Peyer's patch (tissue), 4 donors: Measurements from ENCODE around the gene RASL10B. TPM values are rescaled to one million over a fixed set of nuclear protein-coding genes. Genes with fewer than 3 reads are reported as not detected.
A peak's percentile ranks its signal among the peaks of the same experiment; 100 is the strongest.

Source experiments
- DNase-seq, 3 donors: peaks; one replicate each; pipeline ENCODE4 v3.0.0-alpha.2; 2017 to 2019
- H3K27ac ChIP-seq, 4 donors: fragments of 200-600 bp; sonication (generic); one replicate each; pipeline ENCODE4 v1.5.1; 2016 to 2019
- H3K27me3 ChIP-seq, 2 donors: fragments of 200-600 bp; sonication (generic); one replicate each; pipeline ENCODE4 v1.5.1; 2019
- H3K36me3 ChIP-seq, 3 donors: fragments of 200-600 bp; sonication (generic); one replicate each; pipeline ENCODE4 v1.5.1; 2016 to 2019
- H3K4me1 ChIP-seq, 4 donors: fragments of 200-600 bp; sonication (generic); one replicate each; pipeline ENCODE4 v1.5.1; 2016 to 2019
- H3K4me3 ChIP-seq, 4 donors: fragments of 200-600 bp; sonication (generic); 1 replicate in 3 of 4; 2 replicates in 1 of 4; pipeline ENCODE4 v1.5.1; 2016 to 2019; ENCODE audit warnings: mild to moderate bottlenecking in 1 of 4
- H3K9me3 ChIP-seq, 4 donors: fragments of 200-600 bp; sonication (generic); one replicate each; pipeline ENCODE4 v1.5.1; 2016 to 2019; ENCODE audit warnings: mild to moderate bottlenecking in 1 of 4
- POLR2A ChIP-seq, 2 donors: fragments of 450-650 bp; IDR thresholded peaks; one replicate each; pipeline ENCODE4 v1.5.1; 2017; ENCODE audit warnings: antibody characterized with exemption in 2 of 2, mild to moderate bottlenecking in 2 of 2, moderate library complexity in 2 of 2
- total RNA-seq, 4 donors: library from RNA; depleted of rRNA; stranded (reverse); fragments of >200 nt; gene quantifications; one replicate each; pipeline ENCODE4 v1.1.0, GENCODE V29; 2016
- TF ChIP-seq, protein P1 (sequence below), 6 experiments: fragments of 450-650 bp in 4 of 6; fragments of 200-600 bp in 2 of 6; sonication (generic) in 1 of 6; IDR thresholded peaks; one replicate each; pipeline ENCODE4 v1.5.1; 2017 to 2019; ENCODE audit warnings: antibody characterized with exemption in 6 of 6, mild to moderate bottlenecking in 3 of 6, moderate library complexity in 1 of 6

The RASL10B gene
- total RNA-seq, 4 donors from 2014 or later, result 1.1 TPM; not detected in 2

DNA sequence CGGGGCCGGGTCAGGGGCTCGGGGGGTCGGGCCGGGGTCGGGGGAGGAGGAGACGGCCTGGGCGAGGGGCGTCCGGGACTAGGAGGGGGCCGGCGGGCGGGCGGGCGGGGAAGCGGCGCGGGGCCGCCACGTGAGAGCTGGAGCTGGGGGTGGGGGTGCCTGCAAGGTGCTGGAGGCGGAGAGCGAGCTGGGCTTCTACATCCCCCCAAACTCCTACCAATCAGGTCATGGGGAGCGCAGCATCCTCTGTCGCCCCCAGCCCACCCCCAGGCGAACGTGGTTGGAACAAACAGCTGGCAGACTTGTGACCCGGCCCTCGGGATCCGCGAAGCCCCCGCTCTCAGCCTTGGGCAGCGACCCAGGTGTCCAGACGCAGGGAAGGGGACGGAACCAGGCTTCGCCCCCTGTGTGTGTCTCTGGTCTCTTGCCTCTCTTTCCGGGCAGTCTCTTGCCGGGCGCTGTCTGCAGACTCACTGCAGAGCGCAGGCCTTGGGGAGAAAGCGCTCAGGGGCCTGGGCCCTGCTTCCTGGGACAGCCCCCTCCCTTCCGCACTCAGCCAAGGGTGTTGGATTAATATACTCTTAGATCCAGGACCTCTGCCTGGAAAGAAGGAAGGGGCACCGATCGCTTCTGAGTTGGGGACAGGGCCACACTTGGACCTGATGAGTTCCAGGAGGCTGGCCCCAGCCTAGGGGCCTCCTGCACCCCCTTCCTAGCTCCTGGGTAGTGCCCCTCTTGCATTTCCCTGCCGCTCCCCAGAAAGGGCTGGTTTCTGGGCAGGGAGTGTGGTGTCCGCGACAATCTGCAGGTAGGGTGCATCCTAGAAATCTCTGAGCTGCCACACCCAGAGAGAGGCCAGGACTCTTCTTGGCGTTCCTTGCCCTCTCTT, 722 bp downstream of the RASL10B start:
- no peaks in the 10 kb centered on the region for H3K27me3 ChIP-seq
- peak overlapping the region in 1 of 4 donors; percentile 34 for H3K27ac ChIP-seq
- peak overlapping the region; percentile 47 to 71 (median 63) for H3K4me3 ChIP-seq
- DNase-seq, result no peak
- TF ChIP-seq POLR2A (IDR thresholded peaks at IDR 0.05), result no peak
- TF ChIP-seq, protein P1, sequence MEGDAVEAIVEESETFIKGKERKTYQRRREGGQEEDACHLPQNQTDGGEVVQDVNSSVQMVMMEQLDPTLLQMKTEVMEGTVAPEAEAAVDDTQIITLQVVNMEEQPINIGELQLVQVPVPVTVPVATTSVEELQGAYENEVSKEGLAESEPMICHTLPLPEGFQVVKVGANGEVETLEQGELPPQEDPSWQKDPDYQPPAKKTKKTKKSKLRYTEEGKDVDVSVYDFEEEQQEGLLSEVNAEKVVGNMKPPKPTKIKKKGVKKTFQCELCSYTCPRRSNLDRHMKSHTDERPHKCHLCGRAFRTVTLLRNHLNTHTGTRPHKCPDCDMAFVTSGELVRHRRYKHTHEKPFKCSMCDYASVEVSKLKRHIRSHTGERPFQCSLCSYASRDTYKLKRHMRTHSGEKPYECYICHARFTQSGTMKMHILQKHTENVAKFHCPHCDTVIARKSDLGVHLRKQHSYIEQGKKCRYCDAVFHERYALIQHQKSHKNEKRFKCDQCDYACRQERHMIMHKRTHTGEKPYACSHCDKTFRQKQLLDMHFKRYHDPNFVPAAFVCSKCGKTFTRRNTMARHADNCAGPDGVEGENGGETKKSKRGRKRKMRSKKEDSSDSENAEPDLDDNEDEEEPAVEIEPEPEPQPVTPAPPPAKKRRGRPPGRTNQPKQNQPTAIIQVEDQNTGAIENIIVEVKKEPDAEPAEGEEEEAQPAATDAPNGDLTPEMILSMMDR (IDR thresholded peaks at IDR 0.05), result no peak
- peaks cover 0 to 7% (median 3%) of the 10 kb centered on the region in 4 donors for H3K4me1 ChIP-seq
- peaks cover 0 to under 1% (median 0%) of the 10 kb centered on the region in 3 donors for H3K36me3 ChIP-seq
- H3K9me3 ChIP-seq, result no peaks in the 10 kb centered on the region

DNA sequence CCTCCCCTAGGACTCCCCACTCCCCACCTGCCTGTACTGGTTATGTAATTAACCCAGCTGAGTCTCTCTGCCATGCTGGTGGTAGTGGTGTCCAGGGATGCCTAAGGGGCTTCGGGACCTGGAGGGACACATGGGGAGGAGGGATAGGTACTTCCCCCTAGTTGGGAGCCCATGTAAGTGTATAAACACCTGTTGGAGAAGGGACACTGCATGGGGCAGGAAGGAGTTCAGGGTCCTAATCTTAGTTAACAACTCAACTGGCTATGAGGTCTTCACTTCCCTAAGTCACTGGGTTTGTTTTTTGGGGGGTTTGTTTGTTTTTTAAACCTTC, 1.3 kb downstream of the RASL10B start:
- no peak for TF ChIP-seq POLR2A (IDR thresholded peaks at IDR 0.05)
- TF ChIP-seq, protein P1 (IDR thresholded peaks at IDR 0.05), result no peak
- H3K36me3 ChIP-seq, result no peaks in the 10 kb centered on the region
- H3K9me3 ChIP-seq, result no peaks in the 10 kb centered on the region
- no peak overlapping the region for H3K27ac ChIP-seq
- H3K27me3 ChIP-seq, result no peaks in the 10 kb centered on the region
- H3K4me1 ChIP-seq, result peaks cover 0 to 7% (median 3%) of the 10 kb centered on the region in 4 donors
- H3K4me3 ChIP-seq, result no peak overlapping the region
- no peak for DNase-seq

DNA sequence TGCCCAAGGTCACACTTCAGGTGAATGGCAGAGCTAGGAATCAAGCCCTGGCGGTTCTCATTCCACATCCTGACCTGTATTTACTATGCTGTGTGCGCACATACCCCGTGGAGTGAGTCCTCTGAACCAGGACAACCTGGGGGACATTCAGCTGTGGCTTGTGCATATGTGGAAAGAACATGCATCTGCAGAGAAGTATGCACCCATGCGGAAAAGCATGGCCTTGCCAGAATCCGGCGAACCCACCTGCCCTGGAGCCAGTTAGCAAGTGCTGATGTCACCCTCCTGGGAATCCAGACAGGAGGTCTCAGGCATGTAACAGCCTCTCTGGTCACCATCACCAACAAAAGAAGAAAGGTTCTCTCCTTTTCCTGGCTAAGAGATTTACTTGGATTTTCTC, 1.9 kb downstream of the RASL10B start:
- no peak for DNase-seq
- TF ChIP-seq, protein P1 (IDR thresholded peaks at IDR 0.05), result no peak
- TF ChIP-seq POLR2A (IDR thresholded peaks at IDR 0.05), result no peak
- no peaks in the 10 kb centered on the region for H3K36me3 ChIP-seq
- H3K4me3 ChIP-seq, result no peak overlapping the region
- peaks cover 0 to 7% (median 3%) of the 10 kb centered on the region in 4 donors for H3K4me1 ChIP-seq
- H3K27me3 ChIP-seq, result no peaks in the 10 kb centered on the region
- no peak overlapping the region for H3K27ac ChIP-seq
- H3K9me3 ChIP-seq, result no peaks in the 10 kb centered on the region

DNA sequence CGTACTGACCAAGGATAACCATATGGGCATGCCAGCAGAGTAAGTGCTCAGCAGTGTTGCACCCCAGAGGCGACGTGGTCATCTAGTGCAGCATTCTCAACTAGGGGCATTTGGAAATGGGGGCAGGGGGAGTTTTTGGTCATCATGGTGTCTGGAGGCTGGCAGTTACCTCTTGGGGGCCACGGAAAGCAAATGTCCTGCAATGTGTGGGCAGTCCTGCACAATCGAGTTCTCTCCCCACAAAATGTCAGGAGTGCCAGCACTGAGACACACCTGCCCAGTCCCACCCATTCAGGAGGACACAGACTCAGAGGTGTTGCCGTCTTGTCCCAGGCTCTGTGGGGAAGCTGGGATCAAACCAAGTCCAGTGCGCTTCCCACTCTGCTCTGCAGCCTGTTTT, 3.0 kb downstream of the RASL10B start:
- Histone ChIP-seq H3K36me3 (no peaks in the 10 kb centered on the region), H3K27ac (no peak overlapping the region), H3K4me3 (no peak overlapping the region), H3K4me1 (peaks cover 0 to 7% (median 3%) of the 10 kb centered on the region in 4 donors), H3K9me3 (no peaks in the 10 kb centered on the region), H3K27me3 (no peaks in the 10 kb centered on the region)
- no peak for DNase-seq
- no peak for TF ChIP-seq POLR2A (IDR thresholded peaks at IDR 0.05)
- TF ChIP-seq, protein P1 (IDR thresholded peaks at IDR 0.05), result no peak

DNA sequence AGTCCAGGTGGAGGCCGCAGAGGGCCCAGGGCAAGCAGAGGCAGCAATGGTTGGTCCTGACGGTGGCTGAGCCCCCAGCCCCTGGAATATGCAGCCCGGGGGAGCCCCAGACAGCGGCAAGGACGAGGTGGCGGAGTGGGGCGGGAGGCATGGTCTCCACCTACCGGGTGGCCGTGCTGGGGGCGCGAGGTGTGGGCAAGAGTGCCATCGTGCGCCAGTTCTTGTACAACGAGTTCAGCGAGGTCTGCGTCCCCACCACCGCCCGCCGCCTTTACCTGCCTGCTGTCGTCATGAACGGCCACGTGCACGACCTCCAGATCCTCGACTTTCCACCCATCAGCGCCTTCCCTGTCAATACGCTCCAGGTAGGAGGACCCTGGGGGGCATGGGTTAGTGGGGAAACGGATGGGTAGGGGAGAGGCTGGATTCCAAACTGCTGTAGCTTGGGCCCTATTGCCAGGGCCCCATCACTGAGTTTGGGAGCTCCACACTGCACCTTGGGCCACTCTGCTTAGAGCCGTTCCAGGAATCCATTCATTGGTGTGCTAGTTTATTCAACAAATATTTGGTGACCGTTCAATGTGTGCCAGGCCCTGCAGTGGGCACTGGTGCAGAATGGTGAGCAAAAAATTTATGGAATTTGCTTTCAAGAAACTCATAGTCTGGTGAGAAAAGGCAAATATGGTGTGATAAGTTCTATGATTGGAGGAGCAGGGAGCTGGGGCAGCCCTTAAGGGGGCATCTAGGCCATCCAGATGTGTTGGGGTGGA, 3.8 kb downstream of the RASL10B start:
- Histone ChIP-seq H3K9me3 (no peaks in the 10 kb centered on the region), H3K4me3 (no peak overlapping the region), H3K27me3 (no peaks in the 10 kb centered on the region), H3K4me1 (peaks cover 0 to 7% (median 3%) of the 10 kb centered on the region in 4 donors), H3K36me3 (no peaks in the 10 kb centered on the region), H3K27ac (no peak overlapping the region)
- no peak for DNase-seq
- no peak for TF ChIP-seq POLR2A (IDR thresholded peaks at IDR 0.05)
- TF ChIP-seq, protein P1 (IDR thresholded peaks at IDR 0.05), result no peak
